GM21528 (cell line): ENCODE data around the gene XPO1.
A peak's percentile ranks its signal among the peaks of the same experiment; 100 is the strongest.
"Not testable (repeated sequence)": the region's sequence is repeated elsewhere in the genome, so short reads cannot be mapped to it uniquely, and the experiment has no call there.

Experiments
- ATAC-seq: cut with Tn5 transposase; IDR thresholded peaks from one replicate; pipeline ENCODE4 v1.9.1; 2021; ENCODE audit warnings: mild to moderate bottlenecking, moderate library complexity; ENCODE audit not compliant: unreplicated experiment, low FRiP score

The XPO1 gene

DNA sequence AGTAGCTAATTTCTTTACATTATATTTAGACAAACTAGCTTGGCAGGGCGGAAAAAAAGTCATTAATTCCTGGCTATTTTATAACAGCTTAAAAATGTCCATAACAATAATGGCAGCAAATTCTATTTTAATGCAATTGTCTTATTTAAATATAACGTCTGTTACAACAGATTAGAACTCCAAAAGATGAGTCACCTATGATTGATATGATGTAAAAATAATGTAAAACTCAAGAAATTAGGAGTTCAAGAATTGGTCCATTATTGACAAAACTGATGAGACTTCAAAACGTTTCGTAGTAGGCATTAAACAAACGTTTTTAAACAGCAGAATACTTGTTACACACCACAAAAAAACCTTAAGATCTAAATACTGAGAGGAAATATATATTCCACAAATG, 2.7 kb downstream of the XPO1 start:
- ATAC-seq, result no peak

DNA sequence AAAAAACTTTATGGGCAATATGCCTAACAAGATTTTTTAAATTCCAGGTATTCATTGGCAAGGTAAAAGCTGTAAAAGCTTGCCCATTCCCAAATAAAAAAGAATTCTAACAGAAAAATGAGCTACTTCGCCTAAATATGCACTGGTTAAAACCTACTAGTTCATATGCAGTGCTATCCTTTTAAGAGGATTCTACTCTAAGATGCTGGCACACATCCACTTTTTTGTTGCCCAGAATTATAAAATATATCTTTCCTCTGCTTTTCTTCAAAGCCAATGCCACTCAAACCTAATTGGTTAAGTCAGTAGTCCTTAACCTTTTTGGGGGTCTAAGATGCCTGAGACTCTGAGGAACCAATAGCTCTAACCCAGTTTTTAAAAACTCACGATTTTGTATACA, 3.2 kb downstream of the XPO1 start:
- ATAC-seq, result no peak

DNA sequence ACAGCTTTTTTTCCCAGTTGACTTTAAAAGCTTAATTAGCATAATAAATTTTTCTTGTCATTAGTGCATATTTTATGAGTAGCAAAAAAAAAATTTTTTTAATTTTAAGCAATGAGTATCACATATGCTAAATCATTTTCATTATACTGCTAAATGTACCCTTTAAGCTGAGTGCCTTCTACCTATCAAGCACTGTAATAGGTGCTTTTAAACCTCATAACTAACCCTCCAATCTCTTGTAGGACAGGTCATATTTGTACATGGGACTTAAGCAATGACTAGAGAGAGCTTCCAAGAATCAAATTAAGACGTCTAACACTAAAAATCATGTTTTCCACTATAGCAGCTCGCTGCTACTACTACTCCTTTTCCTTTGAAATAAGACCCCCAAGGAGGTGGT, 7.4 kb downstream of the XPO1 start:
- no peak for ATAC-seq

DNA sequence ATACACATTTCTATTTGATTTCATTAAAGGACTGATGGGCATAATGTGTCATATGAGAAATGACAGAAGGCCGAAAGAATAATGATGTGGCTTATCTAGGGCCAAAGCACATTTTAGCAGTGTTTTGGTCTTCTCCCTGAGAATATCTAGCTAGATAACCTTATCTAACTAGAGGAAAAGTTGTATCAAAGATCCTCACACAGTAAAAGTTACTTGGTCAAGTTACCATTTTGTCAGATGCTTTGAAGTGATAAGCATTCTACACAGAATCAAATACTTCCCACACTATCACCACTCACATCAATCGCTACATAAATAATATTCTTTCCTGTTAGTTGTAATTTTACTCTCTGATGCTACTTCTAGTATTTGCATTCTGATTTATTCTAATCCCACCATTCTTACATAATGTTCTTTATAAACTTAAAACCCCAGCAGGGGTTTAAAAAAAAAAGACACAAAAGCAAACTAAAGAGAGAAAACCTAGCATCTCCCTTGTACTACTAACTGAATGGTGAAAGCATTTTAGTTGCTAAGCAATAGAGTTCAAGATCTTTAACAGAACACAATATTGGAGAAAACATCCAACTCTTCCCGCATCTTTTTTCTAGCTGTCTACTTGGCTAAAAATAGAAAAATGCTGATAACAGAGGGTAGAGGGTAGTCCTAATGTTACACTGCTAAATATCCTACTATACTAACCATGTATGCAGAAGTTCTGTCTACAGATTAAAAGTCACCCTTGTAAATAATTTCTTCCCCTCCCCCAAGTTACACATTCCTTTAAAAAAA, 8.0 kb downstream of the XPO1 start:
- no peak for ATAC-seq

DNA sequence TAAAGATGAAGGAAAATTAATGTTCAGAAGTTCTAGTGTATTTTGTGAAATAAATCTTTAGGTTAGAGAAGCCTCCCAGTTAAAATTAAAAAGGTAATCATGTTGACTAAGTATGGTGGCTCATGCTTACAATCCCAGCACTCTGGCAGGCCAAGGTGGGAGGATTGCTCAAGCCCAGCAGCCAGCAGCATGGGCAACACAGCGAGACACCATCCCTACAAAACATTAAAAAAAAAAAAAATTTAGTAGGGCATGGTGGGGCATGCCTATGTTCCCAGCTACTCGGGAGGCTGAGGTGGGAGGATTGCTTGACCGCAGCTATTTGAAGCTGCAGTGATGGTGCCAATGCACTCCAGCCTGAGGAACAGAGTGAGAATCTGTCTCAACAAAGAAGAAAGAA, 17.9 kb downstream of the XPO1 start:
- ATAC-seq, result no peak

DNA sequence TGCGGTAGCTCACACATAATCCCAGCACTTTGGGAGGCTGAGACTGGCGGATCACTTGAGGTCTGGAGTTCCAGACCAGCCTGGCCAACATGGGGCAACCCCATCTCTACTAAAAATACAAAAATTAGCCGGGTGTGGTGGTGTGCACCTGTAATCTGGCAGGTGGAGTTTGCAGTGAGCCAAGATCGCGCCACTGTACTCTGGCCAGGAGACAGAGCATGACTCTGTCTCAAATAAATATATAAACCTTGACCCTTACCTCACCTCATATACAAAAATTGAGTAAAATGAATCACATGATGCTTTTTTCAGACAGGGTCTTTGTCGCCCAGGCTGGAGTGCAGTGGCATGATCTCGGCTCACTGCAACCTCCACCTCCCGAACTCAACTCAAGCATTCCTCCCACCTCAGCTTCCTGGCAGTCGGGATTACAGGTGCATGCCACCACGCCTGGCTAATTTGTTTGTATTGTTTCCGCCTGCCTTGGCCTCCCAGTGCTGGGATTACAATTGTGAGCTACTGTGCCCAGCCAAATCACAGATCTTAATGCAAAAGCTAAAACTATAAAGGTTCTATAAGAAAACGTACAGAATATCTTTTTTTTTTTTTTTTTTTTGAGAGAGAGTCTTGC, 25.3 kb downstream of the XPO1 start:
- no peak for ATAC-seq

DNA sequence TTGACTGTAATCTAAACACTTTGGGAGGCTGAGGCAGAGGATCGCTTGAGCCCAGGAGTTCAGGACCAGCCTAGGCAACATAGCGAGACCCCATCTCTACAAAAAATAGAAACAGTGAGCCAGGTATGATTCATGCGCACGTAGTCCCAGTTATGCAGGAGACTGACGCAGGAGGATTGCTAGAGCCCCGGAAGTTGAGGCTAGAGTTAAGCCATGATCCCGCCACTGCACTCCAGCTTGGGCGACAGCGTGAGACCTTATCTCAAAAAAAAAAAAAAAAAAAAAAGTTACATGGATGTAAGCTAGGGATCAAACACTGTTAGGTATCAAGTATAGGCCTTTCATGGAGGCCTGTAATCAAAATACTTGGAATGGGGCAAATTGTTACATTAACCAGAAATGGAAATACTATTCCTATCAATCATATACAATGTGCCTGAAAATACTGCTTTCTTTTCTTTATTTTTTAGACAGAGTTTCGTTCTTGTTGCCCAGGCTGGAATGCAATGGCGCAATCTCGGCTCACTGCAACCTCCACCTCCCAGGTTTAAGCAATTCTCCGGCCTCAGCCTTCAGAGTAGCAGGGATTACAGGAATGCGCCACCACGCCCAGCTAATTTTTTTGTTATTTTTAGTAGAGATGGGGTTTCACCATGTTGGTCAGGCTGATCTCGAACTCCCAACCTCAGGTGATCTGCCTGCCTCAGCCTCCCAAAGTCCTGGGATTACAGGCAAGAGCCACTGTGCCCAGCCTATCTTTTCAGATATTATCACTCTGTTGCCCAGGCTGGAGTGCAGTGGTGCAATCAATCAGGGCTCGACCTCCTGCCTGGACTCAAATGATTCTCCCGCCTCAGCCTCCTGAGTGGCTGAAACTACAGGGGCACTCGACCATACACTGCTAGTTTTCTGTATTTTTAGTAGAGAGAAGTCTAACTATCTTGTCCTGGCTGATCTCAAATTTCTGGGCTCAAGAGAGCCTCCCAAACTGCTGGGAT, 27.2 kb downstream of the XPO1 start:
- no peak for ATAC-seq

DNA sequence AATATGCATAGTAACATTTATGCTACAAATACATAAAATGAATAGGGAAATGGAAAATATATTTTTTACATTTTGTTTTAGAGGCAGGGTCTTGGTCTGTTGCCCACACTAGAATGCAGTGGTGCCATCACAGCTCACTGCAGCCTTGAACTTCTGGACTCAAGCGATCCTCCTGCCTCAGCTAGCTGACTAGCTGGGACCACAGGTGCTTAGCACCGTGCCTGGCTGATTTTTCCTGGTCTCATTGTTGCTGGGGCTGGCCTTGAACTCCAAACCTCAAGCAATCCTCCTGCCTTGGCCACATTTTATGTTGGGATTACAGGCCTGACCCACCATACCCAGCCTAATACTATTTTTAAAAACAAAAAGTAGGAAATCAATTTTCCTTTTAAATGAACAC, 33.2 kb downstream of the XPO1 start:
- ATAC-seq, result no peak

DNA sequence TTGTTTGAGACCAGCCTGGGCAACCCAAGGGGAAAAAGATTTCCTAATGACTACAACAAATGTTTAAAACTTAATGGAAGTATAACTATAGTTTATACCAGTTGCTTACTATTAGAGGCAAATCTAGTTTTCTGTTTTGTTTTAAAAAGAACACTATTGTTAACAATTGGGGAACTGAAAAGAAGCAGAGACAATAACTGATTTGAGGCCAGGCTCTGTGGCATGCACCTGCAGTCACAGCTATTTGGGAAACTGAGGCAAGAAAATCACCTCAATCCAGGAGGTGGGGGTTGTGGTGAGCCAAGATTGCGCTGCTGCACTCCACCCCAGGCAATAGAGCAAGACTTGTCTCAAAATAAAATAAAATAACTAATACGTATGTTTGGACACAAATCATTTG, 39.1 kb downstream of the XPO1 start:
- ATAC-seq, result no peak

DNA sequence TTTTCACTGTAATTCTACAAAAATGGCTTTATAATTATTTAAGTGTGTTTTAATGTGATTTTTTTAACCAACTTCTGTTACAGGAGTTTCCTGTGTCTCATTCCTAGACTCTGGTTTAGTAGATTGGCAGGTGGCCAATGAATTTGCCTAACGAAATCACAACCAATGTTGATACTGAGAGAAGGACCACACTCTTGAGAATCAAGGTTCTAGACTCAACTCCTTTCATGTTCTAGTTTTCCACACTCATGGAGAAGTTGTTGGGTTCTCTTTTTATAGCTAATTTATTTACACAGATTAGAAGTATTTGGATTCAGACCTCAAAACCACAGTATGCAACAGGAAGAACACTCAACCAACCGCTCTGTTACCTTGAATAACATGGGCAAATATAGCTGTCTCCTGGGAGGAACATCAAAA, 44.6 kb downstream of the XPO1 start:
- ATAC-seq, result no peak

DNA sequence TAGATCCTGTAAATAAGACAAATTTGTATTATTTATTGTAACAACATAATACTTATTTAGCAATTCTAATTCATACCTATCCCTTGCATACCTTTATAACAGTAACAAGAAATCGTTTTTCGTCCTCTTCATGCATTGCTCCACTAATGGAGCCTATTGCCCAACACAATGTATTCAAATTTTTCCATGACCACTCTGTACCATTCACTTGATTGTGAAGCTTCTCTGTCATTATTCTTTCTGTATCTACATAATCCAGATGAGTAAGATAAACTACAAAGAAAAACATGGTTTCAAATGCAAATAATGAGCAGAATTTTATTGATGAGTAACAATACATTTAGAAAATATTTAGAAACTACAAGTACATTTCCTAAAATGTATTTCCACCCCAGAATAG, 45.7 kb downstream of the XPO1 start:
- ATAC-seq, result no peak

DNA sequence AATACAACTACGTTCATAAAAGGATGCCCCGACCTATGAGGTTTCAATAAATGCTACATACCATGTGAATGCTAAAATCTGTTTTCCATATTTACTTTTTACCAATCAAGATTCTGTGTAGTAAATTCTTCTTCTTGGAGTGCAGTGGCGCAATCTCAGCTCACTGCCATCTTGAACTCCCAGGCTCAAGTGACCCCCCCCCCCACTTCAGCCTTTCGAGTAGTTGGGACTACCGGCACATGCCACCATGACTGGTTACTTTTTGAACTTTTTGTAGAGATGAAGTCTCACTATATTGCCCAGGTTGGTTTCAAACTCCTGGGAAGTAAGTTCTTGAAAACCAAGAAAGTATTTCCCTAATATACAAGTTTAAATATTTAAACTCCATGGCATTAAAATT, 52.9 kb downstream of the XPO1 start:
- no peak for ATAC-seq

DNA sequence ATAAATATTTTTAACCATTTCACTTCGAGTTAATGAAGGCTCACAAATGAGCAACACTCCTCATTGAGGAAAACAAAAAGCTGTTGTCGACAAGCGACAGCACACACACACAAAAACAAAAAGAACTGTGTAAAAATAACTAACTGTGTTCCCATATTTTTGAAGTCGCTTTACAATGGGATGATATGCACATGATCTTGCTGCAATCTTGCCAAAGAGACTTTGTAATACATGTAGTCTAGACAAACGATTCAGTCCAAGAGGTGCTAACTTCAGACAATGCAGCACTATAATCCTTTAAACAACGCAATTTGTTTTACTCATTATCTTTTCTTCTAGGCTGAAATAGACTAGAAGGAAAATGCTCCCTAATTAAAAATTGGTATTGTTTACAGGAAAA, 60.1 kb downstream of the XPO1 start:
- no peak for ATAC-seq

DNA sequence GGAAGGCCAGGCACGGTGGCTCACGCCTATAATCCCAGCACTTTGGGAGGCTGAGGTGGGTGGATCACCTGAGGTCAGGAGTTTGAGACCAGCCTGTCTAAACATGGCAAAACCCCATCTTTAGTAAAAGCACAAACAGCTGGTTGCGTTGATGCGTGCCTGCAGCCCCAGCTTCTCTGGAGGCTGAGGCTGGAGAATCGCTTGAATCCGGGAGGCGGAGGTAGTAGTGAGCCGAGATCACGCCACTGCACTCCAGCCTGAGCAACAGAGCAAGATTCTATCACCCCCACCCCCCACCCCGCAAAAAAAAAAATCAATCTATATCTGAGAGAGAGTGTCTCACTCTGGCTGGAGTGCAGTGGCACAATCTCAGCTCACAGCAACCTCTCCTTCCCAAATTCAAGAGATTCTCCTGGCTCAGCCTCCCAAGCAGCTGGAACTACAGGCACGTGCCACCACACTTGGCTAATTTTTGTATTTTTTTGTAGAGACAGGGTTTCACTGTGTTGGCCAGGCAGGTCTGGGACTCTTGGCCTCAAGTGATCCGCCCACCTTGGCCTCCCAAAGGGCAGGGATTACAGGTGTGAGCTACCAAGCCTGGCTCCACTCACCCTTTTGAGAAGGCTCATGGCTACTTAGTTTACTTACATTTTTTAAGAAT, 61.1 kb downstream of the XPO1 start:
- ATAC-seq, result not testable (repeated sequence)

DNA sequence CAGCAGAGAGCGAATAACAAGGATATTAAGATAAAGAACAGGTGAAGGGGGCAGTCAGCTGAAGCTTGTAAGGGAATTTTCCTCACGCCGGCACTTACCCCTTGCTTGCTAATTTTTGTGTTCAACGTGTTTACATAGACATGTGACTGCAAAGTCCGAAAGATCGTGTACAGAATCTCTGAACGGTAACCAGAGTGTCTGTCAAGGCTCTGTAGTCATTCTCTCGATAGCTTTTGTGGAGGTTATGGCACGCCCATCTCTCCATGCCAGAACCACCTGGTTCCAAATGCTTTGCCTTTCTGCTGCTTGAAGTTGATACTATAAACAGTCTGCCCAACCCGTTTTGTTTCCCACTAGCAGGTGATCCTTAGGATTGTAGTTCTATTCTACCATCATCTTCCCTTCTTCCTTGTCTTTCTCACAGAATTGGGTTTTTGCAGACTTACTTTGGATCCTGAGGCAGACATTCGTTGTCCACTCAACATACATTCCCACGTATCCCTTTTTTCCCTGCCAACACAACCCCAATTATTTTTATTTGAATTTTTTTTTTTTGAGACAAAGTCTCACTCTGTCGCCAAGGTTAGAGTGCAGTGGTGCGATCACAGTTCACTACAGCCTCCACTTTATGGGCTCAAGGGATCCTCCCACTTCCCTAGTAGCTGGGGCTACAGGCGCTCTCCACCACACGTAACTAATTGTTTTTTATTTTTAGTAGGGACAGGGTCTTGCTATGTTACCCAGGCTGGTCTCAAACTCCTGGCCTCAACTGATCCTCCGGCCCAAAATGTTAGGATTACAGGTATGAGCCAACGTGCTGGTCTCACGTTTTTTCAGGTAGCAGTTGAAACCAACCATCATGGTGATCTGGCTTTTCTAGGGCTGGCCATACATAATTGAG, 66.0 kb downstream of the XPO1 start:
- ATAC-seq, result no peak

DNA sequence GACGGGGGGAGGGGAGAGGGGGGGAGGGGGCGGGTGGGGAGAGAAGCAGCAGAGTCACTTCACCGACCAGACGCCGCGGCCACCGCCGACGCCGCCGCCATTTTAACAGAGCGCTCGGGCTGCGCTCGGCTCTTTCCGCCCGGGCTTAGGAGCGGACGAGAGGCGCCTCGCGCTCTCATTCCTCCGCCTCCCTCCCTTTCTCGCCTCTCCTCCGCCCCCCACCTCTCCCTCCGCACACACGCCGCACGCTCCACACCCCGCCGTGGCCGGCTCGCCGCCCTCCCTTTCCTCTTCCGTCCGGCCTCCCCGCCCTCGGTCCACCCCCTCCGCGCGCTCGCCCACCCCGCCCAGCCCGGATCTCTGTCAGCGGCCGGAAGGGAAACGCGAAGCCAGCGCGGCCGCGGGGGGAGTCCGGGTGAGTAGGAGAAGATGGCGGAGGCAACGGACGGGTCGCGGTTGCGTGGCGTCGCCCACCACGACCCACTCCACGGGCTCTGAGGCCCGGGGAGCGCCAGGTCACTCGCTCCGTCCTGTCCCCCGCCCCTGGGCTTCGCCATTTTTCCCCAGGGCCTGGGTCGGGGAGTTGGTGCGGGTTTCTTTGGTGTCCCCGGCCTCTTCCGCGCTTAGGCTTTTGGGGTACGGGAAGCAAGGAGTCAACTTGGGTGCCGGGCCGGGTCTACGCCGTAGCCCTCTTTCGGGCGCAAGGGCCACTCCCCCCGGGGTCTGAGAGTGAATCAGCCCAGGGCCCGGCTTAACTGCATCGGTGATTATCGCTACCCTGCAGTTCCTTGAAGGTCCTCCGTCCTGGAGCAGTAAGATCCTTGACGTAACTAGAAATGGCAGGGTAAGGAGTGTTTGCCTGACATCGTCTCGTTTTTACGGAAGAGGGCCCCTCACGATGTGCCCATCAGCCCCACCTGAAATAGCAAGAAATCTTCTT, 66.9 kb downstream of the XPO1 start, which contains the start of gene USP34:
Gene USP34, minus strand, starts transcription at position 123 of the 940 bp plus-strand sequence. CDS start 395 bp downstream, outside the sequence.
- peak; percentile 75 for ATAC-seq

DNA sequence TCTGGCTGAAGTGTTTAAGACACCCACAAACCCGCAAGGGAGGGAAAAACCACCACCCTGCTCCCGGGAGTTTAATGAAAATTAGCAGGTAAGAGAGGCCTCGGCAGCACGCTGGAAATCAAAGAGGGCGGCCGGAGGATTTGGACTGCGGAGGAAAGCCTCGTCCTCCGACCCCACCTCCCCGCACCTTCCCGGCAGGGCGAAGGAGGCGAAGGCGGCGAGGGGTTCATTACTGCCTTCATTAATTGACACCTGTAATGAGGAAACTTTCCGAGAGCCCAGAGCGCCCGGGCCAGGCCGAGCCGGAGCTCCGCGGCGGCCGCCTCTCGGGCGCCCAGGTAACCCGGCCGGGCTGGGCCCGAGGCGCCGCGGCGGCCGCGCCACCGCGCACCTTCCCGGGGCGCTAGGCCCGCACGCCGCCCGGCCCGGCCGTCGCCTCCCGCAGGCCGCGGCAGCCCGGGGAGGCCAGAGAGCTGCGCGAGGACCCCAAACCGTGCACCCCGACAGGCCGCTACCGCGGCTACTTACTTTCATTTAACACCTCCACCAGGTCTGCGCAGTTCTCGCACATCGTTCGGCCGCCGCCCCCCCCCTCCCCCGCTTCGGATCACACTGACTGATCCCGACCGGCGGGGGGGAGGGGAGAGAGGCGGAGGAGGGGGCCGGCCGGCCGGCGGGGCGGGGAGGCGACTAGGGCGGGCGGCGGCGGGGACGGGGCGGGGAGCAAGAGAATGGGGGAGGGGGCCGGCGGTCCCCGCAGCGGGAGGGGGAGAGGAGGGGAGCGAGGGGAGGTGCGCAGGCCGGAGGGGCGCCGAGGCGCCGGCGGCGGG, 67.8 kb downstream of the XPO1 start:
- ATAC-seq, result peak; percentile 34
